Testis (tissue), 2 donors: ENCODE results near the gene TEX30.
"Not testable (repeated sequence)": the region's sequence is repeated elsewhere in the genome, so short reads cannot be mapped to it uniquely, and the experiment has no call there.

Experiments
- CTCF ChIP-seq, 3 experiments: fragments of 450-650 bp in 2 of 3; fragments of 200-600 bp in 1 of 3; sonication (generic) in 1 of 3; IDR thresholded peaks; one replicate each; pipeline ENCODE4 v1.5.1; 2016 to 2019; ENCODE audit warnings: antibody characterized with exemption in 3 of 3, mild to moderate bottlenecking in 2 of 3, moderate library complexity in 1 of 3
- POLR2A ChIP-seq: fragments of 450-650 bp; IDR thresholded peaks from one replicate; pipeline ENCODE4 v1.6.1; 2017; ENCODE audit warnings: antibody characterized with exemption, mild to moderate bottlenecking, moderate library complexity

- not testable (repeated sequence) for TF ChIP-seq CTCF (IDR thresholded peaks at IDR 0.05); POLR2A
Observed at GRCh38 chr13:102780656-102781055, 7.1 kb upstream of the TEX30 start.
